HCT116 (cell line): ENCODE results near the gene IGFALS.

ENCODE experiments used
- CBX3 ChIP-seq: IDR thresholded peaks from 2 replicates; pipeline ENCODE4 v1.6.1; 2012; ENCODE audit warnings: low read depth
- CEBPB ChIP-seq: IDR thresholded peaks from 2 replicates; pipeline ENCODE4 v1.6.1; 2012; ENCODE audit warnings: low read depth
- CTCF ChIP-seq, 3 experiments: fragments of 200-600 bp in 1 of 3; sonication (generic) in 1 of 3; IDR thresholded peaks in 2 of 3; conservative IDR thresholded peaks in 1 of 3; 2 replicates each; pipeline ENCODE4 v1.5.1; 2012 to 2017; ENCODE audit warnings: low read depth in 2 of 3, low read length in 2 of 3, antibody characterized with exemption in 1 of 3, borderline replicate concordance in 1 of 3, control low read depth in 1 of 3, mild to moderate bottlenecking in 1 of 3, mixed read lengths in 1 of 3, mixed run types in 1 of 3, moderate library complexity in 1 of 3; ENCODE audit not compliant: insufficient read depth in 1 of 3
- EGR1 ChIP-seq: IDR thresholded peaks from 2 replicates; pipeline ENCODE4 v1.6.1; 2012; ENCODE audit warnings: low read depth
- EZH2 ChIP-seq: fragments of 200-600 bp; sonication (generic); IDR thresholded peaks from 2 replicates; pipeline ENCODE4 v1.6.1; 2017; ENCODE audit warnings: antibody characterized with exemption, mixed run types
- JUND ChIP-seq: IDR thresholded peaks from 2 replicates; pipeline ENCODE4 v1.6.1; 2012
- MAX ChIP-seq: IDR thresholded peaks from 2 replicates; pipeline ENCODE4 v1.6.1; 2012
- POLR2A ChIP-seq: IDR thresholded peaks from 2 replicates; pipeline ENCODE4 v1.7.0; 2011; ENCODE audit warnings: borderline replicate concordance; ENCODE audit not compliant: insufficient read depth, insufficient read length; ENCODE audit errors: extremely low read depth
- POLR2AphosphoS5 ChIP-seq: IDR thresholded peaks from 2 replicates; pipeline ENCODE4 v1.6.1; 2011; ENCODE audit warnings: mild to moderate bottlenecking, low read depth, low read length, moderate library complexity
- SP1 ChIP-seq: IDR thresholded peaks from 2 replicates; pipeline ENCODE4 v1.6.1; 2012; ENCODE audit warnings: low read depth
- SRF ChIP-seq: IDR thresholded peaks from 2 replicates; pipeline ENCODE4 v1.6.1; 2012; ENCODE audit warnings: low read depth
- YY1 ChIP-seq: IDR thresholded peaks from 2 replicates; pipeline ENCODE4 v1.6.1; 2011; ENCODE audit warnings: low read length, low read depth, moderate library complexity, mild to moderate bottlenecking; ENCODE audit not compliant: insufficient replicate concordance; ENCODE audit errors: extremely low read depth
- ZBTB33 ChIP-seq: IDR thresholded peaks from 2 replicates; pipeline ENCODE4 v1.6.1; 2011; ENCODE audit warnings: mild to moderate bottlenecking, low read length, moderate library complexity; ENCODE audit not compliant: insufficient replicate concordance; ENCODE audit errors: extremely low read depth
- ZNF274 ChIP-seq: fragments of 200-500 bp; sonication (Bioruptor generic); IDR thresholded peaks from 2 replicates; pipeline ENCODE4 v1.6.1; 2014; ENCODE audit warnings: mild to moderate bottlenecking, low read depth, low read length, inconsistent platforms

GRCh38 chr16:1777375-1778199 is 15.9 kb downstream of the IGFALS start:
- TF ChIP-seq SRF: no peak
- no peak for TF ChIP-seq CTCF (IDR thresholded peaks at IDR 0.05 in 2 of 3, conservative IDR thresholded peaks at IDR 0.05 in 1 of 3; ENCODE audit: borderline replicate concordance in 1 of 3, insufficient read depth in 1 of 3, low read depth in 2 of 3, low read length in 2 of 3)
- no peak; the same call in 1 of the 2 replicates for TF ChIP-seq POLR2AphosphoS5
- no peak for TF ChIP-seq SP1
- TF ChIP-seq POLR2A: no peak
- no peak for TF ChIP-seq EGR1
- TF ChIP-seq ZNF274: no peak
- no peak for TF ChIP-seq JUND
- no peak for TF ChIP-seq CEBPB
- TF ChIP-seq MAX: no peak
- no peak for TF ChIP-seq ZBTB33
- TF ChIP-seq YY1: no peak
- no peak for TF ChIP-seq EZH2
- TF ChIP-seq CBX3: no peak
